ENCODE data around the gene STX4.

STX4 gene, protein sequence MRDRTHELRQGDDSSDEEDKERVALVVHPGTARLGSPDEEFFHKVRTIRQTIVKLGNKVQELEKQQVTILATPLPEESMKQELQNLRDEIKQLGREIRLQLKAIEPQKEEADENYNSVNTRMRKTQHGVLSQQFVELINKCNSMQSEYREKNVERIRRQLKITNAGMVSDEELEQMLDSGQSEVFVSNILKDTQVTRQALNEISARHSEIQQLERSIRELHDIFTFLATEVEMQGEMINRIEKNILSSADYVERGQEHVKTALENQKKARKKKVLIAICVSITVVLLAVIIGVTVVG

DNA sequence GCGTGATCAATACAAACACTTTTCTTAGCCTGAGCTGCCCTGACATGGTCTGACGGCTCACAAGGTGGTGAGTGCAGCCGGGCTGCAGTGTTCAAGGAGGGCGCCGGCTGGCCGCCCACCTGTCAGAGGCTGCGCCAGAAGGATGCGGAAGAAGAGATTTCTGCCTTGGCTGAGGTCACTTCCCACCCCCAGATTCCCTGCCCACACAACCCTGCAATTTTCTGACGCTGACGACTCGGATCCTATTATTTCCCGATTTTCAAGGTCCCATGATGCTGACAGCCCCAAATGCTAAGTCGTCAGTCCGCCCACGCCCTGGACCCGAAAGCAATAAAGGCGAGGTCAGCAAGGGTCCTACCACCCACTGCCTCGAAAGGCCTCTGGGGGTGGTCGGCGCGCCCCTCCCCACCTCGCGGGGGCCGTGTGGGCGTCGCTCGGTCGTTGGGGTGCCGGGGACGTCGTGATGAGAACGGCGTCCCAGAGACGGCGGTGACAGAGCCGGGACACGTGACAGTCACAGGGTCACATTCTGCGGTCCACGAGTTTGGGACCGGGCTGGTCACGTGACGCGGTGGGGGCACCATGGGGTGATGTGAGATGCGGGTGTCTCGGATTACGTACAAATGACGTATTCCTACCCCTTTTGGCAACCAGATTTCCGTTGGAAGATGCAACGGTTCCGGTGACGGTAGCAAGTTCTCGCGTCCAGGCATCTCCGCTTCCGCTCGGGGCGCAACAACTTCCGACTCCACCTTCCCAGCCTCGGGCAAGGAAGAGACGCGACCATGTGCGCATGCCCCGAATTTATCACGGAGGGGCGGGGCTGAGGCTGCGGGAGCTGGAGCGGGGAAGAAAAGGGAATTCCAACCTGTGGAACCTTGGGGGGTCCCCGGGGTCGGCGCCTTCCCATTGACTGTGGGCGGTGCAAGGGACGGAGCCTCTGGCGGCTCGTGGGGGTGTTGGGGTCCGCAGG is at the start of gene STX4:
STX4 (plus strand) TSS at position 823 of the 973 bp plus-strand sequence. CDS start 248 bp downstream, outside the sequence.
- peak within 1 kb of the TSS; percentile 92 for H3K4me3 ChIP-seq (ENCODE audit: insufficient read depth, low read length, poor library complexity, severe bottlenecking)
- no peaks in the 10 kb centered on the region for H3K9me2 ChIP-seq (replicated peaks; ENCODE audit: insufficient read depth, low read length)
- H2AFZ ChIP-seq (ENCODE audit: low read depth, low read length, severe bottlenecking) = peak within 1 kb of the TSS; percentile 79
- H3K36me3 ChIP-seq (ENCODE audit: low read length) = no peaks in the 10 kb centered on the region
- H3K9me3 ChIP-seq (ENCODE audit: insufficient read depth, low read length) = no peaks in the 10 kb centered on the region
- peak within 1 kb of the TSS; percentile 53 for H3K27ac ChIP-seq (ENCODE audit: low read depth, low read length)
- H3K9ac ChIP-seq (ENCODE audit: low read length) = peak within 1 kb of the TSS; percentile 65
- TF ChIP-seq EZH2phosphoT487 (conservative IDR thresholded peaks at IDR 0.05; ENCODE audit: low read length) = no peak
- H3K27me3 ChIP-seq (ENCODE audit: low read length) = no peaks in the 10 kb centered on the region
- H4K20me1 ChIP-seq (ENCODE audit: low read depth, low read length) = no peaks in the 10 kb centered on the region
- H3K79me2 ChIP-seq (ENCODE audit: insufficient read depth, low read length) = no peaks in the 10 kb centered on the region
- H3K4me2 ChIP-seq (ENCODE audit: low read depth, low read length, poor library complexity, severe bottlenecking) = peak within 1 kb of the TSS; percentile 69
- peaks cover 10% of the 10 kb centered on the region for H3F3A ChIP-seq (ENCODE audit: insufficient read depth)

DNA sequence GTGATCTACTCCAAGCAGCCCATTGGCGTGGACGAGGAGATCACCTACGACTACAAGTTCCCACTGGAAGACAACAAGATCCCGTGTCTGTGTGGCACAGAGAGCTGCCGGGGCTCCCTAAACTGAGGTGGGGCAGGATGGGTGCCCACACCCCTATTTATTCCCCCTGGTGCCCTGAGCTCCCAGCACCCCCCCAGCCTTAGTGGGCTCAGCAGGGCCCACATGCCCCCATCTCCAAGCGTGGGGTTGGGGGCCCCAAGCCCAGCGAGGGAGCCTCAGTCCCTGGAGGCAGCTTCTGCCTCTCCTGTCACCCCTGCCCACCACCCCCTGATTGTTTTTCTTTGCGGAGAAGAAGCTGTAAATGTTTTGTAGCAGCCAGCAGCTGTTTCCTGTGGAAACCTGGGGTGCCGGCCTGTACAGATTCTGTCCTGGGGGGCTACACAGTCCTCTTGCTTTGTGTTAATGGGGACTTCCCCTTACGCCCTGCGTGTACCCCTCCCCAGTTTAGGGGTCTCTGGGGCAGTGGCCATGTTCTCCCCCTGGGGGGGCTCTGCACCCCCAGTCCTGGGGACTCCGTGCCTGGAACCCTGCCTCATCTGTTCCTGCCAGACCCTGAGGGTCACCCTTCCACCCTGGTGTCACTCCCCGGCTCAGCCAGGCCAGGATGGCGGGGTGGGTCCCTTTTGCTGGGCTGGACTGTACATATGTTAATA is 49.3 kb upstream of the STX4 start:
- Histone ChIP-seq H3K27ac (ENCODE audit: low read depth, low read length) (no peak overlapping the region), H3K9me3 (ENCODE audit: insufficient read depth, low read length) (no peaks in the 10 kb centered on the region), H3K36me3 (ENCODE audit: low read length) (no peaks in the 10 kb centered on the region), H4K20me1 (ENCODE audit: low read depth, low read length) (no peaks in the 10 kb centered on the region), H3K9ac (ENCODE audit: low read length) (no peak overlapping the region), H3K79me2 (ENCODE audit: insufficient read depth, low read length) (no peaks in the 10 kb centered on the region), H3F3A (ENCODE audit: insufficient read depth) (no peaks in the 10 kb centered on the region; the same call in 1 of the 2 replicates), H3K4me3 (ENCODE audit: insufficient read depth, low read length, poor library complexity, severe bottlenecking) (no peak overlapping the region), H3K4me2 (ENCODE audit: low read depth, low read length, poor library complexity, severe bottlenecking) (no peak overlapping the region), H2AFZ (ENCODE audit: low read depth, low read length, severe bottlenecking) (no peak overlapping the region), H3K27me3 (ENCODE audit: low read length) (no peaks in the 10 kb centered on the region), H3K9me2 (replicated peaks; ENCODE audit: insufficient read depth, low read length) (no peaks in the 10 kb centered on the region)
- no peak for TF ChIP-seq EZH2phosphoT487 (conservative IDR thresholded peaks at IDR 0.05; ENCODE audit: low read length)
- TF ChIP-seq, protein P1, sequence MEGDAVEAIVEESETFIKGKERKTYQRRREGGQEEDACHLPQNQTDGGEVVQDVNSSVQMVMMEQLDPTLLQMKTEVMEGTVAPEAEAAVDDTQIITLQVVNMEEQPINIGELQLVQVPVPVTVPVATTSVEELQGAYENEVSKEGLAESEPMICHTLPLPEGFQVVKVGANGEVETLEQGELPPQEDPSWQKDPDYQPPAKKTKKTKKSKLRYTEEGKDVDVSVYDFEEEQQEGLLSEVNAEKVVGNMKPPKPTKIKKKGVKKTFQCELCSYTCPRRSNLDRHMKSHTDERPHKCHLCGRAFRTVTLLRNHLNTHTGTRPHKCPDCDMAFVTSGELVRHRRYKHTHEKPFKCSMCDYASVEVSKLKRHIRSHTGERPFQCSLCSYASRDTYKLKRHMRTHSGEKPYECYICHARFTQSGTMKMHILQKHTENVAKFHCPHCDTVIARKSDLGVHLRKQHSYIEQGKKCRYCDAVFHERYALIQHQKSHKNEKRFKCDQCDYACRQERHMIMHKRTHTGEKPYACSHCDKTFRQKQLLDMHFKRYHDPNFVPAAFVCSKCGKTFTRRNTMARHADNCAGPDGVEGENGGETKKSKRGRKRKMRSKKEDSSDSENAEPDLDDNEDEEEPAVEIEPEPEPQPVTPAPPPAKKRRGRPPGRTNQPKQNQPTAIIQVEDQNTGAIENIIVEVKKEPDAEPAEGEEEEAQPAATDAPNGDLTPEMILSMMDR (IDR thresholded peaks at IDR 0.05; ENCODE audit: insufficient read depth, low read length, poor library complexity, severe bottlenecking) = no peak

DNA sequence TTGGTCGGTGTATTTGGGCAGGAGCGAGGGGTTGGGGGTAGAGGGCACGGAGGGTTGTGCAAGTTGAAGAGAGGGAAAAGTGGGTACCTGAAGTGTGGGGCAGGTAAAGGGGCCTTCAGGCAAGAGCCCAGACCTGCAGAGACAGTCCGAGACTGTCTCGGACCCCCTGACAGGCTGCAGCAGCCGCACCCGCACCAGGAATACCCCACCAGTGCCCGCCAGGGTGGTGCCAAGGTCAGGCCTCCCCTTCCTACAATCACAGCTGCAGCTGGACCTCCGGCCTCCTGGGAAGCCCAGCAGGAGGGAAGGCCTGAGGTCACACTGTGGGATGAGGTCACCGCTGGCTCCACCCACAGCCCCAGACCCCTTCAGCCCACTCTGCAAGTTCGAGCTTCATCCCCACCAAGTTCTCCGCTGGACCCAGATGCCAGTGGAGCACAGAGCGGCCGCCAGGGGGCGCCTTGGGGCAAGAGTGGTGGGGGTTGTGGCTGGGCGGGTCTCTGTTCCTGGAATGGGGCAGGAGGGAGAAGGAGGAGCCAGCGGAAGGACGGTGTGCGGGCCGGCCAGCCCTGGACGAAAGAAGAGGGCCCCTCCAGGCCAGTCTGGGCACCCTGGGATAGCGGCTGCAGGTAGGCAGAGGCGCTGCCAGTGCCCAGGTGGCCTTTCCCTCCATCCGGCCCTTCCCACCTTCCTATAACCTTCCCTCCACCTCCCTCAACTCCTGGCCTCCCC is 48.5 kb upstream of the STX4 start, which contains the start of gene HSD3B7:
HSD3B7 (plus strand) TSS at position 539 of the 732 bp plus-strand sequence. CDS start 452 bp downstream, outside the sequence.
- Histone ChIP-seq H3K9me3 (ENCODE audit: insufficient read depth, low read length) (no peaks in the 10 kb centered on the region), H3K27me3 (ENCODE audit: low read length) (no peaks in the 10 kb centered on the region), H3K9ac (ENCODE audit: low read length) (no peak within 1 kb of the TSS), H3K4me2 (ENCODE audit: low read depth, low read length, poor library complexity, severe bottlenecking) (no peak within 1 kb of the TSS), H3K79me2 (ENCODE audit: insufficient read depth, low read length) (no peaks in the 10 kb centered on the region), H3K27ac (ENCODE audit: low read depth, low read length) (no peak within 1 kb of the TSS), H3K9me2 (replicated peaks; ENCODE audit: insufficient read depth, low read length) (no peaks in the 10 kb centered on the region), H4K20me1 (ENCODE audit: low read depth, low read length) (no peaks in the 10 kb centered on the region), H3K4me3 (ENCODE audit: insufficient read depth, low read length, poor library complexity, severe bottlenecking) (no peak within 1 kb of the TSS), H2AFZ (ENCODE audit: low read depth, low read length, severe bottlenecking) (no peak within 1 kb of the TSS), H3F3A (ENCODE audit: insufficient read depth) (no peaks in the 10 kb centered on the region; the same call in 1 of the 2 replicates), H3K36me3 (ENCODE audit: low read length) (no peaks in the 10 kb centered on the region)
- TF ChIP-seq EZH2phosphoT487 (conservative IDR thresholded peaks at IDR 0.05; ENCODE audit: low read length) = no peak
- TF ChIP-seq, protein P1 (IDR thresholded peaks at IDR 0.05; ENCODE audit: insufficient read depth, low read length, poor library complexity, severe bottlenecking) = peak; percentile 82

Measured in SU-DHL-6 (cell line).